HG03139 (cell line): ENCODE measurements around the gene NSL1.

Experiments used
- ATAC-seq: cut with Tn5 transposase; IDR thresholded peaks from one replicate; pipeline ENCODE4 v1.9.1; 2021; ENCODE audit not compliant: unreplicated experiment

NSL1 gene

DNA sequence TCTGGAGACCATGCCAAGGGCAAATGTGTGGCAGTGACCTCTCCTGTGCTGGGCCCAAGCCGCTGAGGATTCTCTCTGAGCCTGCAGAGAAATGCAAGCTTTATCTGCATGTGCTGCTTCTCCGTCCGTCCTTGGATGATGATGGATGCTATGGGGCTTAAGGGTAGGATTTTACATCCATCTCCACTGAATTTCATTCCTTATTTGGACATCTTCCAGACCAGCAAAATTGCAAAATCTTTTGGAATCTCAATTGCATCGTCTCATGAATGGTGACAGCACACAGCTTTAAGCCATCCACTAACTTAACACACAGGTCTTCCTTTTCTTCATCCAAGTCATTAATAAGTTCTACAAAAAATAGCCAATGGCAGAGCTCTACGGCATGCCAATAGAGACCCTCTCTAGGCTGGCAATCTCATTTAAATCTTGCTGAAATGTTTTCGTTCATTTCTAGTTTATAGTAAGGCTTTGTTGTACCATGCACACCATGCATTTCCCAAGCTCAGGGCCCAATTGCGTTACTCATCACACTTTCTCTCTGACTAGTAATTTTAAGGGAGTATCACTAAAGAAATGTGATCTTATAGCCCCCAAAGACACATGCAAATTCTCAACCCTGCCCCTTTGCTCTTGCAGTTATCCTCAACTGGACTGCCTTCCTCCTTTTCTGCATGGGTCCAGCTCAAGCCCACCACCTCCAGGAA, 103.1 kb downstream of the NSL1 start:
- no peak for ATAC-seq

DNA sequence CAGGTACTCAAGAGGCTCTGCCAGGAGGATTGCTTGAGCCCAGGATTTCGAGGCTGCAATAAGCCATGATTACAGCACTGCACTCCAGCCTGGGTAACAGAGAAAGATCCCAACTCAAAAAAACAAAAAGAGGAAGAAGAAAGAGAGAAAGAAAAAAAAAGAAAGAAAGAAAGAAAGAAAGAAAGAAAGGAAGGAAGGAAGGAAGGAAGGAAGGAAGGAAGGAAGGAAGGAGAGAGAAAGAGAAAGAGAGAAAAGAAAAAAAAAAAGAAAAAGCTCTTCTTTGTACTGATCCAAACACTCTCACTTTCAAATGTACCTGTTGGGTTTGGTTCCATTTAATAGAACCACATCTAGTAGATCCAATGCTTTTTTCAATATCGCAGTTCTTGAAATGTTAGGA, 103.8 kb downstream of the NSL1 start:
- ATAC-seq: no peak

DNA sequence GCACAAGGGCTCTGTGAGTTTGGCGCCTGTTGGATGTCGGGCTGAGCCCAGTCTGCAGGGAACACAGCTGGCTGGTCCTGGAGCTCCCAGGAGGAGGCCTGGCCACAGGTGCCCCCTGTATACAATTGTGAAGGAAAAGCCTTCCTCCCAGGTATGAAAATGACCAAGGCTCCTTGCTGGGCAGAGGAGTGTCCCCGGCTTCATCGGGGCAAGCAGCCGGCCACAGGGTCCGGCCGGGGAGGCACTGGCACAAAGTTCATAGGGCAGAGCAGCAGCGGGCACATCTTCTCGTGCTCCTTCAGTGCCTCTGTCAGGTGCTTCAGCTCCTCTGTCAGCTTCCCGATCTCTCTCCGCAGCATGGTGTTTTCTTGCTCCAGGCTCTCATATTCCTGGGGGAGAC, 105.0 kb downstream of the NSL1 start:
- ATAC-seq: no peak

DNA sequence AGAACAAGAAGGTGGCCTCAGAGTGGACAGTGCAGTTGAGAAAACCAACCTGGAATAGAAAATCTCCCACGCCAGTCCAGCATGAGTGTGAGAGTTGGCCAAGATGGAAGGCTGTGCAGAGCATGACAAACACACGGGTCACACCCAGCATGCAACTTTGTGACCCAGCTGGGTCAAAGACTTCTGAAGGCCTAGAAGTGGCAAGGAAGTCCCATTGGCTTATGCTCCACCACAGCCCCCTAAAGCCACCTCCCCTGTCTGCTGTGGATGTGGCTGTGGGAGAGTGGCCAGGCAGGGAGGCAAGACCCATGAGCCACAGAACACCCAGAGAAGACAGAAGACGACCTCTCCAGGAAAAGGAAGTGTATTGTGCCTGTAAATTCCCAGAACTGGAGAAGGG, 105.5 kb downstream of the NSL1 start:
- no peak for ATAC-seq

DNA sequence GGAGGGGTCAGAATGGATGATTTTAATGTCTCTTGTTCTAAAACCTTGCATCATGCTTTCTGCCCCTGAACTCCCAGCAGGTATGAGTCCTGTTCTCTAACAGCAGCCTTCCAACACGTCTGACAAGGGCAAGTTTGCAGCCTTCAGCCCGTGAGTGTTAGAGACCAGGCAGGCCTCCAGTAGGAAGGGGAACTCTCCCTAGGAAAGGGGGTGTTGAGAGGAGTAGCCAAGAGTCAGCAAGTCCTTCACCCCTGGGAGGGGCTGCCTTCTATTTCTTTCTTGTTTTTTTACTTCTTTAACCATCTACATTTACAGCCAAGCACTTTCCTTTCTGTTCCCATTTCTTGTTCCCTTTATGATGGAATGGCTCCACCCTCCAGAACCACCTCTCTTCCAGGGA, 106.1 kb downstream of the NSL1 start:
- no peak for ATAC-seq

DNA sequence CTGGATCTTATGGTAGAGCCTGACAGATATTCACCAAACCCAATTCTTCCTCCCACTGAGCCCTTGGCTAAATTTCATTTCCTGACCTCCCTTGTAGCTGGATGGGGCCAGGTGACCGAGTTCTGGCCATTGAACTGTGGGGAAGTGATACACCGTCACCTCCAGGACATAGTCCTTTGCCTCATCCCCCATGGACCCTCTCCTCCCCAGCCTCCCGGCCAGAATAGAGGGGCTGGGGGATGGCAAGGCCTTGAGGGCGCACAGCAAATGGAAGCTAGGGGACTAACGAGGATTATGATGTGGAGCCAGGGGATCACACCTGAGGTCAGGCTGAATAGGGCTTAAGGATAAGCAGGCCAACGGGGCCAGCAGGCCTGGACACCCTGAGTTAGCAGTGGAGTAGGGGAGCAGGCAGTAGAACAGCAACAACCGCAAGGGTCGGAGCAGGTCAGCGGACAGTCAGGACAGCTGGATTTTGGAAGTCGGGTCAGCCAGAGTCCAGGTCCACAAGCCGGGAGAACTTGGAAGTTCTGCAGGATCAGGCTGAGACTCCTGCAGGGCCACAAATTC, 107.0 kb downstream of the NSL1 start:
- ATAC-seq: no peak

DNA sequence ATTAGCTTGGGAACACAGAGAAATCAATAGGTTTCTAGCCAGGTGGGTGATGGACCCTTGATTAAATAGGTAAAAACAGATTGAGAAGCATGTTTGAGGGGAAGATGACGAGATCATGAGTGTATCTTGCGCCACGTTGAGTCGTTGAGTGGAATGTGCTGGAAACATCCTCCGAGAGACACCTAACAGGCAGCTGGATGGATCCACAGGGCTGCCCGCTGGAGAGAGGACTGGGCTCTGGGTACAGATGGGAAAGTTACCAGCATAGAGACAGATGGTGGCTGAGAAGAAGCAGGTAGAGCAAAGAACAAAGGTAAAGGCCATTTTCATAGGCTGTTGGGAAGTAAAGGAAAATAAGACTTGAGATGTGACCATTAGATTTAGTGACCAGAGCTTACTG, 107.5 kb downstream of the NSL1 start:
- no peak for ATAC-seq

DNA sequence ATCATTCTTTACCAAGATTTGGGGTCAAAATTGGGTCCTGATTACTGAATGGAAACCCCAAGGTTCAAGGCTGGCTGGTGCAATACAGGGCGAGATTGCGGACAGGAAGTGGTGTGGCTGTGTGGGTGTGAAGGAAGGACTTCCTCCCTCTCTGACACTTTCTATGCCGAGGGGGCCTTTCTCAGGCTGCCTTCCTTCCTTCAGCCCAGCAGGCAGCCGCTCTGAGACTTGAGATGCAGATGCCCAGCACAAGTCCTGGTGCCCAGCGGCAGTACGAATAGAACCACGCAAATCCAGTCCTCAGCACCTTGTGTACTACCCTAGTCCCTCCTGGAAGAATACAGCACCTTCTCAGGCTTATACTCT, 108.2 kb downstream of the NSL1 start:
- peak; percentile 78 for ATAC-seq

DNA sequence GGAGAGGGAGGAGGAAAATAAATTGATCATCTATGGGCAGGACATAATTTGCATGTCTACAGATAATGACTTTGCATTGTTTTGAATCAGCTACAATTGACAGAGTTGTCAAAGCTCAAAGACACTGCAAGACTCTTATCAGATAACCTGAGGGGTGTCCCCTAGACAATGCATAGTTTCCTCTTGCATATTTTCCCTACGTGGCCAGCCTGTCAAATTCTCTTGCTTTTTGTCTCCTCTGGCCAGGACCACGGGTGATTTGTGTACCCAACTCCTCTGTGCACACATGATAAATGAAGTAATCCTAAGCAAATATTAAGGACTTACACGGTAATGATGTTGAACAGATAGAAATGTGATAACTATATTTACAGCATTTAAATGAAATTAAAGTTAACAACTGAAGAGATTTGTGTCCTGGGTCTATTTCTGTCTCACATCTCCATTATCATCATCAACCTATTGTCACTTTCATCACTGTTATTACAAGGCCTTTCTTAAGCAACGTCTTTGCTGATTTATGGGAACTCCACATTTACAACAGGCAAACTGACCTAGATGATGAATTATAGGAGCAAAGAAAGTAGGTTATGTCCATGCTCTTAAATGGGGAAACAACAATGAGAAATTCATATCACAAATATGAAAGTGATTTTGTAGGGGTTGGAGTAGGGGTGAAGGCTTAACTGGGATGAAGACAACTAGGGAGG, 110.7 kb downstream of the NSL1 start:
- no peak for ATAC-seq

DNA sequence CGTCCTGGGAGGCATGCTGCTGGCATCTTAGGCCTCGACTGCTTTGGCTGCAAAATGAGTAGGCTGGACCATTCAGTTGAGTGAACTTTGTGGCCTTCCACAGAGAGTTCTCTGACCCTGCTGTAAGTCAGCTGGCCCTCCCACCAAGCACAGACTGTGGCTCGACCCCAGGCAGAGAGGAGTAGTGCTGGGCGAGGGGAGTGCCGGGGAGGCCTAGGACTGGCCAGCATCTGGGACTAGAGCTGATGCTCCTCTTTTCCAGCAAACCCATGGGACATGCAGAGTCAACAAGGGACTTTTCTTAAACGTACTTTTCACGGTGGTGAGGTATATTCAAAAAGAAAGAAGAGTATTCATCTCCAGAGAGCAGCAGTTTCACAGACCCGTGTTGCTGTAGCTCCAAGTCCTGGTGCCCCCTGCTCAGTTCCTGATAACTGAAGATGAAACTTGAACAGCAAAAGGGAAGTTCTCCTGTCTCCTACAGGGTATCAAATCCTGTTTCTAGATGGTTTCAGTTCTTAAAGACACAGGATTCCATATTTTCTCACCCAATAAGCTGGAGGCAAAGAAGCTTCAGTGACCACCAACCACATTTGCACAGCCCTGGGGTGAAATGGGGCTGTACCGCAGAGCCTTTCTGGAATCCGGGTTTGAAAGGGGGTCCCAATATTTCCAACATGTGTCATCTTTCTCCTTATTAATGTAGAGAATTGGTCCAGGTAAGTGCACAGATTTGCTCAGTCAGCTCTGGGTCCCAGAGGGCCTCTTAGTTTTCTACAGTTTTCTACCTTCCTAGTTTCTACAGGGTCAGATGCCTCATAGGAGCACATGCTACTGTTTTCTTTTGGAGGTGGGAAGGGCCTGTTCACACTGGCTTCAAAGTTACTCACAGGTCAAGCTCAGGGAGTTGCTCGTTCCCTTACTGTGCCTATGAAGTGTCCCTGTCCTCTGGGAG, 112.8 kb downstream of the NSL1 start:
- ATAC-seq: peak; percentile 41

DNA sequence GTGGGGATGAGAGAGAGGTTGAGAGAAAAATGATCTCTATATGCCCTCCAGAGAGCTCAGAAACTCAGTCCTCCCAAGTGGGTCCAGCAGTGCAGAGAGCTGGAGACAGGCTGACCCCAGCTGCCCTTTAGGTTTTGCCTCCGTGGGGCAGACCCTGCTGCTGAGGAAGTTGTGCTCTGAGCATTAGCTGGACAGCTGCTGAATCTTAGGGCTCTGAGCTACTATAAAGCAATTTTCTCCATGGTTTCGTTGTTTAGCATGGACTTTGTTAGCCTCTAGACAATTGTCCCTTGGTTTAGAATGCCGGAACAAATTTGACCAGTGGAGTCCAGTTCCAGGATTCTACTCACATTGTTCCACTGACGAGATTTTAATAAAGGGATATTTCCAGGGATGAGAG, 114.0 kb downstream of the NSL1 start:
- ATAC-seq: no peak

DNA sequence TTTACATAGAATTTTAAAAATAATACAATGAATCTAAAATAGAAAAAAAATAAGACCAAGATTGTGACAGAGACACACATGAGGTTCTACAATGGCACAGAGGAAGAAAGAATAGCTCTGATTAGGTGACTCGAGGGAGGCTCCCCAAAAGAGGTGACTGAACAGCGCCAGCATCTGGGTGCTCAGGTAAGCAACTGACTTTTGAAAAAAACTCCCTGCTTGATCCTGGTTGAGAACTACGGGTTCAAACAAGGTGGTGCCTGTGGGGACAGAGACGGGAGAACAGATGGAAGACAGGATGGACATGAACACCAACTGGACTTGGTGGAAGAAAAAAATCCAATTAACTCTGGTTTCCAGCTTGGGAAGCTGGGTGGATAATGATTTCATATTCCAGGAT, 114.4 kb downstream of the NSL1 start:
- ATAC-seq: no peak
